Chondrocyte (in vitro differentiated cells): Measurements from ENCODE around the gene FGF8. TPM values are rescaled to one million over a fixed set of nuclear protein-coding genes. Genes with fewer than 3 reads are reported as not detected.

Experiments used
- DNase-seq: peaks from one replicate; pipeline ENCODE4 v3.0.0; 2021; ENCODE audit warnings: mixed read lengths, low spot score
- H3K27ac Mint-ChIP-seq: one replicate; pipeline ENCODE4 v1.8.0; 2021; ENCODE audit warnings: mild to moderate bottlenecking, moderate library complexity, mixed read lengths; ENCODE audit not compliant: unreplicated experiment
- H3K27me3 Mint-ChIP-seq: 2 replicates; pipeline ENCODE4 v1.8.0; 2021; ENCODE audit warnings: low read depth, mixed read lengths
- H3K36me3 Mint-ChIP-seq: 2 replicates; pipeline ENCODE4 v1.8.0; 2021; ENCODE audit warnings: low read depth, mixed read lengths
- H3K4me1 Mint-ChIP-seq: 2 replicates; pipeline ENCODE4 v1.8.0; 2021; ENCODE audit warnings: low read depth, mild to moderate bottlenecking, mixed read lengths
- H3K4me3 Mint-ChIP-seq: one replicate; pipeline ENCODE4 v1.8.0; 2021; ENCODE audit warnings: mild to moderate bottlenecking, moderate library complexity, mixed read lengths; ENCODE audit not compliant: unreplicated experiment
- H3K9me3 Mint-ChIP-seq: 2 replicates; pipeline ENCODE4 v1.8.0; 2021; ENCODE audit warnings: low read depth, mixed read lengths
- total RNA-seq: library from RNA; stranded (reverse); gene quantifications from 3 replicates; pipeline ENCODE4 v1.2.1, GENCODE V29; 2021
- TF ChIP-seq, protein P1 (sequence below): fragments of 200-600 bp; sonication (generic); IDR thresholded peaks from 2 replicates; pipeline ENCODE4 v1.5.0; 2021; ENCODE audit warnings: antibody characterized with exemption, mild to moderate bottlenecking, moderate library complexity

The FGF8 gene
- total RNA-seq, 1 donor from 2014 or later: not detected

DNA sequence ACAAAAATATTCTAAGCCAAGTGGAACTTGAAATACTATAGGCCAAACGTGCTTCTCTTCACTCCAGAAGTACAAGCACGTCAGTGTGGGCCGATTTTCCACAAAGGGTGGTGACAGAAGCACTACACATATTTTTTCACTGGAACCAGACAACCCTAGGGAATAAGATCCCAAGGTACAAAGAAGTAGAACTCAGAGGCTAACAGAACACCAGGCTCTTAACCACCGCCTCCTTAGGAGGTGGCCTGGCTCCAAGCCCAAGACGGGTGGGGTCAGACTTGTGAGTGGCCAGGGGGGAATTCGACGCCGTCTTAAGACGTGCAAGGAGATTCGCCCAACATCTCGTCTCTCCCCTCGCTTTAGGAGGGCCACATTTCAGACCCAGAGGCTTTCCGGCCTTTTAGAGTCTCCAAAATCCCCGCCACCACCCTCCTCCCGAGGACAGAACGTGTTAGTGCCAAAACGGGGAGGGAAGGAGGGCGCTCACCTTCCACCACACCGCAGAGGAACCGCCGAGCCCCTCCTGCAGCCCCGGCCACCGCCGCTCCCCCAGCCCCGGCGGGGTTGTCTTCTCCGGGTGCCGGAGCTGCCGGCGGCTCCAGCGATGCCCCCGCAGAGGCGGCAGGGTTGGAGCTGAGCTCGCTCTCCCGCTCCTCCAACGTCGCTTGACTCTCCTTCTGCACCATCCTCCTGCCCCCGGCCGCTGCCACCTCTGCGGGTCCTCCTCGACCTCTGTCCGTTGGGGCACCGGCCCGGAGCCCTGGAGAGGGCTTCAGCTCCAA, 41.6 kb upstream of the FGF8 start:
- peak; percentile 93 for DNase-seq
- TF ChIP-seq, protein P1, sequence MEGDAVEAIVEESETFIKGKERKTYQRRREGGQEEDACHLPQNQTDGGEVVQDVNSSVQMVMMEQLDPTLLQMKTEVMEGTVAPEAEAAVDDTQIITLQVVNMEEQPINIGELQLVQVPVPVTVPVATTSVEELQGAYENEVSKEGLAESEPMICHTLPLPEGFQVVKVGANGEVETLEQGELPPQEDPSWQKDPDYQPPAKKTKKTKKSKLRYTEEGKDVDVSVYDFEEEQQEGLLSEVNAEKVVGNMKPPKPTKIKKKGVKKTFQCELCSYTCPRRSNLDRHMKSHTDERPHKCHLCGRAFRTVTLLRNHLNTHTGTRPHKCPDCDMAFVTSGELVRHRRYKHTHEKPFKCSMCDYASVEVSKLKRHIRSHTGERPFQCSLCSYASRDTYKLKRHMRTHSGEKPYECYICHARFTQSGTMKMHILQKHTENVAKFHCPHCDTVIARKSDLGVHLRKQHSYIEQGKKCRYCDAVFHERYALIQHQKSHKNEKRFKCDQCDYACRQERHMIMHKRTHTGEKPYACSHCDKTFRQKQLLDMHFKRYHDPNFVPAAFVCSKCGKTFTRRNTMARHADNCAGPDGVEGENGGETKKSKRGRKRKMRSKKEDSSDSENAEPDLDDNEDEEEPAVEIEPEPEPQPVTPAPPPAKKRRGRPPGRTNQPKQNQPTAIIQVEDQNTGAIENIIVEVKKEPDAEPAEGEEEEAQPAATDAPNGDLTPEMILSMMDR: no peak
- Mint-ChIP-seq H3K27me3 (no peaks in the 10 kb centered on the region), H3K27ac (peak overlapping the region; percentile 100), H3K36me3 (peaks cover 3% of the 10 kb centered on the region), H3K4me3 (peak overlapping the region; percentile 97), H3K4me1 (peaks cover 48% of the 10 kb centered on the region), H3K9me3 (no peaks in the 10 kb centered on the region)

DNA sequence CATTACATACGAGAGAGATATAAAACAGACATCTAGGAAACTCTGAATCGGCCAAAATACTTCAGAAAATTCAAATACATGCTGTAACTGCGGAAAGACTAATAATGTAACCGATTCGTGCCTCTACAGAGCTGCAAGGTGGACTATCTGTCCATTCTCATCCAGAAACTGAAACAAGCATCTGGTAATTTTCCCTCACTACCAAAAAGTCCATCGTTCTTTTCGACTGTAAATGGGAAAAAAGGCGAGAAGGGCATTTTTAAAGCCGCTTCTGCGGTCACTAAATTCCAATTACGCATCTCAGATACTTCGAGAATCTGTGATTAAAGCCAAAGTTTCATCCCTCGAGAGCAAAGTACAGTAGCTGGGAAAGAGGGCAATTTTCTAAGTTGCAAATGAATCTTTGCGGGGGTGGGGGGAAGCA, 41.0 kb upstream of the FGF8 start:
- H3K27me3 Mint-ChIP-seq: no peaks in the 10 kb centered on the region
- peaks cover 2% of the 10 kb centered on the region for H3K36me3 Mint-ChIP-seq
- H3K27ac Mint-ChIP-seq: peak overlapping the region; percentile 100
- H3K9me3 Mint-ChIP-seq: no peaks in the 10 kb centered on the region
- TF ChIP-seq, protein P1: no peak
- H3K4me3 Mint-ChIP-seq: peak overlapping the region; percentile 97
- H3K4me1 Mint-ChIP-seq: peaks cover 49% of the 10 kb centered on the region
- no peak for DNase-seq

DNA sequence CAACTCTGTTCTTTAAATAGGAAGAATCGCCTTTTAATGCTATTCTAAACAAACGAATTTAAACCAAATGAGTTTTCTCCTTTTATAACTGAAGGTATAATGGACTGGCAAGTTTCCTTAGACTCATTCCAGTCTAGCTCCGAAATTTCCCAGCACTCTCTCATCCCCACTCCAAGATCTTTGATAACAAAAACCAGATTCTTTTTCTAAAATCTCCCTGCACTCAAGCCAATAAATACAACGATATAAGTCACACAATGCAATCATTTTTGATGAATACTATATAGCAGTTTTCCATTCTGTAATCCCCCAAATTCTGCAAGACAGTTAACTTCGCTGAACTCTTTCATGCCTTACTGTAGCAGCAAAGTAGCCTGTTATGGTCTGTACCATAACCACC, 40.5 kb upstream of the FGF8 start:
- H3K9me3 Mint-ChIP-seq: no peaks in the 10 kb centered on the region

DNA sequence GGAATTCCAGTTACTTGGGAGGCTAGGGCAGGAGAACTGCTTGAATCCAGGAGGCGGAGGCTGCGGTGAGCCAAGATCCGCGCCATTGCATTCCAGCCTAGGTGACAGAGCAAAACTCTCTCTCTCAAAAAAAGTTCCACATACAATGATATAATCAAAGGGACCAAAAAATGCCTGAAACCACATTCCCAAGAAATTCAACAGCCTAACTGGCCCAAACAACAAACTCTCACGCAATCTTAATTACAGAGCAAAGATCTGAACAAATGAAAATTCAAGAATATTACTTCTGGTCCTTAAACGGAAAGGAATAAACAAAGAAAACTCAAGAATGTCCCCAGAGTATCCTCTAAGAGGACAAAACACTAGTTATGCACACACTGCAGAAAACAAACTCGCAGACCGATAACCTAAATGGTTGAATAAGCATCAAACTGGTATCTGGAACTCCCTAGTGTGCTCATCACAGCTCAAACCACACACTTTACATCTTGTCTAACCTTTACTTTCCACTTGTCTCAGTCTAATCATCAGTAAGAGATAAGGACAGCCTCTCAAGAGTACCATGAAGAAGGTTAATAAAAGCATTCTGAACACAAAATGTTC, 38.7 kb upstream of the FGF8 start:
- Mint-ChIP-seq H3K4me3 (peak overlapping the region; percentile 97), H3K27me3 (no peaks in the 10 kb centered on the region), H3K27ac (peak overlapping the region; percentile 67), H3K4me1 (peaks cover 55% of the 10 kb centered on the region), H3K36me3 (peaks cover 4% of the 10 kb centered on the region), H3K9me3 (no peaks in the 10 kb centered on the region)
- DNase-seq: no peak
- TF ChIP-seq, protein P1: no peak

More for the DNA sequence above, 40.5 kb upstream of the FGF8 start:
- H3K27ac Mint-ChIP-seq: peak overlapping the region; percentile 100
- no peak for DNase-seq
- peaks cover 52% of the 10 kb centered on the region for H3K4me1 Mint-ChIP-seq
- H3K27me3 Mint-ChIP-seq: no peaks in the 10 kb centered on the region
- peak overlapping the region; percentile 97 for H3K4me3 Mint-ChIP-seq
- no peaks in the 10 kb centered on the region for H3K36me3 Mint-ChIP-seq
- TF ChIP-seq, protein P1: no peak

DNA sequence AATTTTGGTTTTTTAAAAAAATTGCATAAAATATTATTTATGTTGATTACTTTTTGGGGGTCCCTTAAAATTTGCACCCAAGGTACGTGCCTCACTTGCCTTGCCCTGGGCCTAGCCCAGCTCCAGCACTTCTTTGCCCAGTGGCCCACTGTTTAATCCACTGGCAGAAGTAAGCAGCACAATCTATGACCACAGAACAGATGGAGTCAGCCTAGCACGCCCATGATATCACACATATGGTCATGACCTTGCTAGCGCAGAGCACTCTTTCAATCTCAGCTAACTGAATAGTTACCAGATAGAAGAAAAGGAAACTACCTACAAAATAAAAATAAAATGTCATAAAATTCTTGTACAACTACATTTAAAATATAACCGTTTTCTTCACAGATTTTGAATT, 36.7 kb upstream of the FGF8 start:
- Mint-ChIP-seq H3K27ac (peak overlapping the region; percentile 78), H3K36me3 (peaks cover 5% of the 10 kb centered on the region)
- no peak for DNase-seq

More for the DNA sequence above, 36.7 kb upstream of the FGF8 start:
- H3K4me1 Mint-ChIP-seq: peaks cover 47% of the 10 kb centered on the region
- H3K9me3 Mint-ChIP-seq: no peaks in the 10 kb centered on the region
- H3K4me3 Mint-ChIP-seq: no peak overlapping the region
- TF ChIP-seq, protein P1: no peak
- no peaks in the 10 kb centered on the region for H3K27me3 Mint-ChIP-seq
